ENCODE data around the gene ARPC1B. TPM values are rescaled to one million over a fixed set of nuclear protein-coding genes. Genes with fewer than 3 reads are reported as not detected.
"Not testable (repeated sequence)": the region's sequence is repeated elsewhere in the genome, so short reads cannot be mapped to it uniquely, and the experiment has no call there.

Gene ARPC1B
- polyA plus RNA-seq, 4 donors, result 30.6 to 42.7 (median 32.5) TPM

GRCh38 chr7:99407872-99408378 lies 33.4 kb downstream of the ARPC1B start:
- DNase-seq (ENCODE audit: low read depth in 4 of 4, low spot score in 3 of 4), result peak in 1 of 4 donors; percentile 16

DNA sequence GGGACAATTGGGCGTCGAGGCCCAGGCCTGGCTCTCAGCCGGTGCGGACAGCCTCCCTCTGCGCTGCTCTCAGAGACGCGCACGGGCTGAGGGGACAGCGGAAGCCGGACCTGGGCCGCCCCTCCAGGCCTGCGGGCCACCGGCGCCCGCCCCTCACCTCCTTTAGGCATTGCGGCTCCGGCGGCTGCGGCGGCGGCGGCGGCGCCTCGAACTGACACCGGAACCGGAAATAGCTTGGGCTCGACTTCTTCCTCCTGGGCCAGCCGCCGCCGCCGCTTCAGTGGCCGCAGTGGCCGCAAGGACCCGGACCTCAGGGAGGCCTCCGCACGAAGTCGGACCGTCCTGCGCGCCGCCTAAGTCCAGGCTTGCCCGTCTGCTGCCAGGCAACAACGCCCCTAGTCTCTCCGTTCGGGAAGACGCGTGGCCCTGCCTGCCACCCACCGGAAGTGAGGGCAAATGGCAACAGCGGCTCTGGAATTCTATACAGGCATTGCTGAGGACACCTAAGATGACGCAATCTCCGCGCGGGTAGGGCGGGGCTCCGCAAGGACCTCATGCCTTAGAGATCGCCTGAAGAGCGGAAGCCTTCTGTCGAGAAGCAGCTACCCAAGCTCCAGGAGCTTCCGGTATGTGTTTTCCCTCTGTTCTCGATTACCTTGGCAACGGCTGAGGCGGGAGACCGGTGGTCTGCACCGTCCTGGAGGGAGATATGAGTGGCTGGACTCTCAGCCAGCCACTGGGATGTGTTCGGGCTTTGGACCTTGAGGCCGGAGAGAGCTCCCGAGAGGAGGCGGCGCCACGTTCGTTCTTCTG lies 34.1 kb downstream of the ARPC1B start, which contains the start of the genes BUD31 and PDAP1:
Gene BUD31 (plus strand): TSS at position 591 of the 813 bp plus-strand sequence. CDS start 2,124 bp downstream, outside the sequence.
Gene PDAP1 (minus strand): TSS at position 219 of the 813 bp plus-strand sequence. CDS start 49 bp downstream, at position 170.
- peak; percentile 86 to 98 (median 88) for DNase-seq (ENCODE audit: low read depth in 4 of 4, low spot score in 3 of 4)

- DNase-seq (ENCODE audit: low read depth in 4 of 4, low spot score in 3 of 4), result no peak
These were observed 34.7 kb downstream of the ARPC1B start for GRCh38 chr7:99409192-99409572.

- DNase-seq (ENCODE audit: low read depth in 4 of 4, low spot score in 3 of 4), result no peak
These were observed 35.3 kb downstream of the ARPC1B start for GRCh38 chr7:99409806-99410205.

- no peak for DNase-seq (ENCODE audit: low read depth in 4 of 4, low spot score in 3 of 4)
These were observed 36.1 kb downstream of the ARPC1B start for GRCh38 chr7:99410635-99411034.

DNA sequence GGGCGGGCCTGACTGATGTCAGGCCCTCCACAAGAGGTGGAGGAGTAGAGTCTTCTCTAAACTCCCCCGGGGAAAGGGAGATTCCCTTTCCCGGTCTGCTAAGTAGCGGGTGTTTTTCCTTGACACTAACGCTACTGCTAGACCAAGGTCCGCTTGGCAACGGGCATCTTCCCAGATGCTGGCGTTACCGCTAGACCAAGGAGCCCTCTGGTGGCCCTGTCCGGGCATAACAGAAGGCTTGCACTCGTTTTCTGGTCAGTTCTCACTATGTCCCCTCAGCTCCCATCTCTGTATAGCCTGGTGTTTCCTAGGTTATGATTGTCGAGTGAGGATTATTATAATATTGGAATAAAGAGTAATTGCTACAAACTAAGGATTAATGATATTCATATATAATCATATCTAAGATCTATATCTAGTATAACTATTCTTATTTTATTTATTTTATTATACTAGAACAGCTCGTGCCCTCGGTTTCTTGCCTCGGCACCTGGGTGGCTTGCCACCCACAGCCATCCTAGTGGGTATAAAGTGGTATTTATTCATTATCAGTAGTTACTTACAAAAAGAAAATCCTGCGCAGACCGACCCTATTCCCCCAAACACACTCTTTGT lies 41.1 kb downstream of the ARPC1B start:
- not testable (repeated sequence) for DNase-seq (ENCODE audit: low read depth in 4 of 4, low spot score in 3 of 4)

GRCh38 chr7:99418260-99418659 lies 43.7 kb downstream of the ARPC1B start:
- no peak for DNase-seq (ENCODE audit: low read depth in 4 of 4, low spot score in 3 of 4)

DNA sequence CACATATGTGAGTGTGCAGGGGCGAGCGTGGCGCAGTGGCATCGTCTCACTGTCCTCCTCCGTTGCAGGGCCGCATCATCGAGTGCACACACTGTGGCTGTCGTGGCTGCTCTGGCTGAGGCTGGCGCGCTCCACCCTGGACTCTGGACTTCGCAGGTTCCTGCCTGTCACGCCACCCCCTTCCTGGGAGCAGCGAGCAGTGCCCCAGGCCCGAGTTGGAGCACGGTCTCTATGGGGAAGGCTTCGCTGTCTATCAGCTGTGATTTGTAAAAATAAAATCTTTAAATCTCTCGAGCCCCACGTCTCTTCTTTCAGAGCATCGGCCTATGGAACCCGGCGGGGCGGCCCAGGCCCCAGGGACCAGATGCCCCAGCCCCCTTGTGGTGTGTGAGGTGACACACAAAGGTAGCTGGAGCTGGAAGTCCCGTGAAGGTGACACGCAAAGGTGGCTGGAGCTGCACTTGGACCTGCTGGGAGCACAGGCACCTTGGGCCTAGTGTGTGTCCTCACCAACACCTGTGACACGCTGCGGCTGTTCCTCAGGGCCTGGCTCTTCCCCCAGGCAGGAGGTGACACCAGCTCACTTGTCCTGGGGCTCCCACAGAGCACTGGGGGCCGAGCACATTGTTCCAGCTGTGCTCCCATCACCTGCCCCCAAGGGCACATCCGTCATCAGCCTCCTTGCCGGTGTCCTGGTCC lies 44.9 kb downstream of the ARPC1B start:
- no peak for DNase-seq (ENCODE audit: low read depth in 4 of 4, low spot score in 3 of 4)

- no peak for DNase-seq (ENCODE audit: low read depth in 4 of 4, low spot score in 3 of 4)
These were observed 45.7 kb downstream of the ARPC1B start for GRCh38 chr7:99420213-99420612.

GRCh38 chr7:99420986-99421385 lies 46.5 kb downstream of the ARPC1B start:
- no peak for DNase-seq (ENCODE audit: low read depth in 4 of 4, low spot score in 3 of 4)

DNA sequence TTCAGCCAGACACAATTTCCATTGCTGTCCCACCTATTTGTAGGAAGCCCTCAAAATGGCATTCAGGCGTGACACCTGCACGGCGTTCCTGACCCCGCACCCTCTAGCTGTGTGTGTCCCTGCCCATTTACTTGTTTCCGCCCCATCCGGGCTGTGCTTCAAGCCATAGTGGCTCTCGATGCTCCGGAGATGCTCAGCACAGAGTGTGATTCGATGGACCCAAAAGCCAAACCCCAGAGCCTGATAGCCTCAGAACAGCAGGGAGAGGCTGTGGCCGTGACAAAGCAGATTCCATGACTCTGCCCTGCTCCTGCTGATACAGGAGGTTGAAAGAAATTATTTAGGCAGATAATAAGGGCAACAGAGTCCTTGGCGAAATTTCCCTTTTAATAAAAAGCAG lies 47.7 kb downstream of the ARPC1B start:
- no peak for DNase-seq (ENCODE audit: low read depth in 4 of 4, low spot score in 3 of 4)

DNA sequence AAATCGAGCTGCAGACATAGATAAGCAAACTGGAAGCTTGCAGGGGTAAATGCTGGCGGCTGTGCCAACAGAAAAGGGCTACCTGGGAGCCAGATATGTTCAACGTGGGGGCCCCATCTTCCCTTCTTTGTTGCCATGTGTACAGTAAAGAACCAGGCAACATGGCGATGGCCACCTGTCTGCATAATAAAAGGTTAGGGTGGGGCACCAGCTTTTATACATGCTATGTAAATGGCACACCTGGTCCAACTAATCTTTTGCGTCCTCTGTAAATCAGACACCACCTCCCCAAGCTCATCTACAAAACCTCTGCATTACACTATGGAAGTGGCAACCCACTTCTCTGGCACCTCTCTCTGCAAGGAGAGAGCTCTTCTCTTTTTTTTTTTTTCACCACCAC lies 48.1 kb downstream of the ARPC1B start:
- DNase-seq (ENCODE audit: low read depth in 4 of 4, low spot score in 3 of 4), result no peak

- no peak for DNase-seq (ENCODE audit: low read depth in 4 of 4, low spot score in 3 of 4)
These were observed 50.6 kb downstream of the ARPC1B start for GRCh38 chr7:99424932-99425730.

DNA sequence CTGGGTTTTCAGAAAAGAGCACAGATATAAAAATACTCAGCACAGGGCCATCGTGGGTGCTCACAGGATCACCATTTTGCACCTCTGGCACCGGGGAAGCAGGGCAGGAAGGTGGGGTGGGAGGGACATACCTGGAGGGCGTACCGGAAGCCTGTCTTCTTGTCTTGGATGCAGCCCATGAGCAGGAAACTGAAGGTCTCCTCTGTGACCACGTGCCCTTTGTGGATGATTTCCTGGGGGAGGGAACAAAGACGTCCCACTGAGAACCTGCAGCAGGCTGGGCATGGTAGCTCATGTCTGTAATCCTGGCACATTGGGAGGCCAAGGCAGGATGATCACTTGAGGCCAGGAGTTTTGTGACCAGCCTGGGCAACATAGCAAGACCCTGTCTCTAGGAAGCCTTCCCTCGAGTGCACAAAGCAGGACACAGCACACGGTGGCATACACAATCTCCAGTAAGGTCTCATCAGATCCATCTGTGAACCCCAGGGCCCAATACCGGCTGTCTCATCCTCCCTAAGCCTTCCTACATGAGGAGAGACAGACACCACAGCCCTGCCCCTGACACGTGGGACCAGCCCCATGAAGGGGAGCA lies 54.5 kb downstream of the ARPC1B start:
- DNase-seq (ENCODE audit: low read depth in 4 of 4, low spot score in 3 of 4), result no peak

DNA sequence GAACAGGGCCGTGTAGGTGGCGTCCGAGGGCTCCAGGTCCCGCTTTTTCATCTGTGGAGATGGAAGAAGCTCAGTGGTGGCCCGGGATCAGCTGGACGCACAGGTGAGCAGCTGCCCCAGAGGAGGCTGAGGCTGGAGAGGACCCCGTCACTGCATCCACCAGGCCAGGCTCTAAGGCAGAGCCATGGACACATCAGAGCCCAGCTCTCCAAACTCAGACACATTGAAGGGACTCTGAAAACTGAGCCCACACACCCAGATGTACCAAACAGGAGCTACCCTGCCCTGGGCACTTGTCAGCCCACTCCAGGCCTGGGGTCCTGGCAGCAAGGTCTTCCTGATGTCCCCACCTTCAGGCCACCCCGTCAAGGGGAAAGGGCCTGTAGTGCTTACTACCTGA lies 55.2 kb downstream of the ARPC1B start:
- DNase-seq (ENCODE audit: low read depth in 4 of 4, low spot score in 3 of 4), result no peak

DNA sequence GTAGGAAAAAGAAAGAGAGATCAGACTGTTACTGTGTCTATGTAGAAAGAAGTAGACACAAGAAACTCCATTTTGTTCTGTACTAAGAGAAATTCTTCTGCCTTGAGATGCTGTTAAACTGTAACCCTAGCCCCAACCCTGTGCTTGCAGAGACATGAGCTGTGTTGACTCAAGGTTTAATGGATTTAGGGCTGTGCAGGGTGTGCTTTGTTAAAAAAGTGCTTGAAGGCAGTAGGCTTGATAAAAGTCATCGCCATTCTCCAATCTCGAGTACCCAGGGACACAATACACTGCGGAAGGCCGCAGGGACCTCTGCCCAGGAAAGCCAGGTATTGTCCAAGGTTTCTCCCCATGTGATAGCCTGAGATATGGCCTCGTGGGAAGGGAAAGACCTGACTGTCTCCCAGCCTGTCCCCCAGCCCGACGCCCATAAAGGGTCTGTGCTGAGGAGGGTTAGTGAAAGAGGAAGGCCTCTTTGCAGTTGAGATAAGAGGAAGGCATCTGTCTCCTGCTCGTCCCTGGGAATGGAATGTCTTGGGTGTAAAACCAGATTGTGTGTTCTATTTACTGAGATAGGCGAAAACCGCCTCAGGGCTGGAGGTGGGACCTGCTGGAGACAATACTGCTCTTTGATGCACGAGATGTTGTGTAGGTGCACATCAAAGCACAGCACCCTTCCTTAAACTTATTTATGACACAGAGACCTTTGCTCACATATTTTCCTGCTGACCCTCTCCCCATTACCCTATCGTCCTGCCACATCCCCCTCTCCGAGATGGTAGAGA lies 57.4 kb downstream of the ARPC1B start:
- DNase-seq (ENCODE audit: low read depth in 4 of 4, low spot score in 3 of 4), result not testable (repeated sequence)

- DNase-seq (ENCODE audit: low read depth in 4 of 4, low spot score in 3 of 4), result no peak
These were observed 58.6 kb downstream of the ARPC1B start for GRCh38 chr7:99433158-99433557.

DNA sequence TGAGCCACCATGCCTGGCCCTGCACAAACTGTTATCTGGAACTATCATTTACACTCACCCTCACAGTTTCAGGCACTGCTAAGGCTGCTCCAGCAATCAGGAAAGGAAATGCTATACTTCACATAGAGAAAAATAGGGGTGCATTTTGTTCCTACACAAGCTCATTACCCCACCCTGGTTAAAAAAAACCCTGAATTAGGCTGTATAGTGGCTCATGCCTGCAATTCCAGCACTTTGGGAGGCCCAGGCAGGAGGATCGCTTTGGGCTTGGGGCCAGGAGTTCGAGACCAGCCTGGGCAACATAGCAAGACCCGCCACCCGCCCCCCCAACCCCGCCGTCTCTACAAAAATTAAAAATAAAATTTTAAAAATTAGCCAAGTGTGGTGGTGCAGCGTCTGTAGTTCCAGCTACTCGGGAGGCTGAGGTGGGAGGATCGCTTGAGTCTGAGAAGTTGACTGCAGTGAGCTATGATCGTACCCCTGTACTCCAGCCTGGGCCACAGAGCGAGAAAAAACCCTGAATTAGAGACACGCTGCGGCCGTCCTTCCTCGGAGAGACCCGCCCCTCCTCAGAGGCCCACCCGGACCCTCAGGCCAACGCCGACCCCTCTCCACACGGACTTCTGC lies 63.5 kb downstream of the ARPC1B start:
- DNase-seq (ENCODE audit: low read depth in 4 of 4, low spot score in 3 of 4), result no peak
